ENCODE data around the gene SHC2. TPM values are rescaled to one million over a fixed set of nuclear protein-coding genes. Genes with fewer than 3 reads are reported as not detected.

SHC2 gene
- total and polyA plus RNA-seq, 2 experiments from 2014 or later: 2.2 to 4.6 TPM

DNA sequence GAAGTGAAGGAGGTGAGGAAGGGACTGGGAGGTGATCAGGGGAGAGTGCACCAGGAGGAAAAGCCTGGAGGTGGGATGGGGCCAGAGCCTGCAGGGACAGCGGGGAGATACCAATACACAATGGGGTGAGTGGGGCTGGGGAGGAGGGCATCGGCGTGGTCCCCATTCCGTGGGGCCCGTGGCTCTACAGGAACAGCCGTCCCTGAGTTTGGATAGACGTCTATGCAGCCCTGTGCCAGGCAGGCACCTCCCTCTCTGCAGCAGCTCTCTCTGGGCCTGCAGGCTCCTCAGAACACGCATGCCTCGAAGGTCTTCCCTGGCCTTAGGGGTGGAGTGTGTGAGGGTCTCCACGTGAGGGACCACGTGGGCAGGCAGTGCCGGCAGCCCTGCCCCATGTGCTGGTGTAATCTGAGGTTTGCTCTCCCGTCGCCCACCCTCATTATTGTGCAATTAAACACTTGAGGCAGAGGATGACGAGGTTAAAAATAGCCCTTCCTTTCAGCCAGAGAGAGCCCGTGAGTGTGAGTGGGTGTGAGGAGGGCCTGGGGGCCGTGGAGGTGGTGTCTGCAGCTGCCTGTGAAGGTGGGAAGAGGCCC is 68.4 kb downstream of the SHC2 start (continued):
- TF ChIP-seq, protein P1, sequence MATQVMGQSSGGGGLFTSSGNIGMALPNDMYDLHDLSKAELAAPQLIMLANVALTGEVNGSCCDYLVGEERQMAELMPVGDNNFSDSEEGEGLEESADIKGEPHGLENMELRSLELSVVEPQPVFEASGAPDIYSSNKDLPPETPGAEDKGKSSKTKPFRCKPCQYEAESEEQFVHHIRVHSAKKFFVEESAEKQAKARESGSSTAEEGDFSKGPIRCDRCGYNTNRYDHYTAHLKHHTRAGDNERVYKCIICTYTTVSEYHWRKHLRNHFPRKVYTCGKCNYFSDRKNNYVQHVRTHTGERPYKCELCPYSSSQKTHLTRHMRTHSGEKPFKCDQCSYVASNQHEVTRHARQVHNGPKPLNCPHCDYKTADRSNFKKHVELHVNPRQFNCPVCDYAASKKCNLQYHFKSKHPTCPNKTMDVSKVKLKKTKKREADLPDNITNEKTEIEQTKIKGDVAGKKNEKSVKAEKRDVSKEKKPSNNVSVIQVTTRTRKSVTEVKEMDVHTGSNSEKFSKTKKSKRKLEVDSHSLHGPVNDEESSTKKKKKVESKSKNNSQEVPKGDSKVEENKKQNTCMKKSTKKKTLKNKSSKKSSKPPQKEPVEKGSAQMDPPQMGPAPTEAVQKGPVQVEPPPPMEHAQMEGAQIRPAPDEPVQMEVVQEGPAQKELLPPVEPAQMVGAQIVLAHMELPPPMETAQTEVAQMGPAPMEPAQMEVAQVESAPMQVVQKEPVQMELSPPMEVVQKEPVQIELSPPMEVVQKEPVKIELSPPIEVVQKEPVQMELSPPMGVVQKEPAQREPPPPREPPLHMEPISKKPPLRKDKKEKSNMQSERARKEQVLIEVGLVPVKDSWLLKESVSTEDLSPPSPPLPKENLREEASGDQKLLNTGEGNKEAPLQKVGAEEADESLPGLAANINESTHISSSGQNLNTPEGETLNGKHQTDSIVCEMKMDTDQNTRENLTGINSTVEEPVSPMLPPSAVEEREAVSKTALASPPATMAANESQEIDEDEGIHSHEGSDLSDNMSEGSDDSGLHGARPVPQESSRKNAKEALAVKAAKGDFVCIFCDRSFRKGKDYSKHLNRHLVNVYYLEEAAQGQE (IDR thresholded peaks at IDR 0.05; ENCODE audit: unreplicated experiment): no peak
- no peak for TF ChIP-seq ZNF114 (CRISPR knock-in tag; IDR thresholded peaks at IDR 0.05)

DNA sequence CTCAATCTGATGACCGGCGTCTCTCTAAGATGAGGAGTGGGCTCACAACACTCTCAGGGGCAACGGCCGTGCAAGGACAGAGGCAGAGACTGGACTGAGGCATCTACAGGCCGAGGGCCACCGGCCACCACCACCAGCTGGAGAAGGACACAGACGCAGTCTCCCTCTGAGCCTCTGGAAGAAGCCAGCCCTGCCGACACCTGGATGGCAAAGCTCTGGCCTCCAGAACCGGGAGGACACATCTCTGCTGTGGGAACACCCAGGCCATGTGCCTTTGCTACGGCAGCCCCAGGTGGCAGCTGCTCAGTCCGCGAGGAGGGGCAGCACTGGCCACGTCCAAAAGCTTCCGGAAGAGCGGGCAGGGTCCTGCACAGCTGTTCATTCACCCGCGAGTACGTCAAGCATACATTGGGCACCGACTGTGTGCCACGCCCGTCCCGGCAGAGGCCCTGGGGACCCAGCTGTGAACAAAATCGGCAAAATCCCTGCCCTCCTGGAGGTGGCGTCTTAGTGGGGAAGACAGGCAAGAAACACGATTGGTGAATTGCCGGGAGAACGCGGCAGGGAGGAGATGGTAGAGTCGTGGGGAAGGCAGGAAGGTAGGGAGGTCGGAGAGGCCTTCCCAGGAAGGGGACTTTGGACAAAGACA is 69.0 kb downstream of the SHC2 start:
- H3K36me3 Mint-ChIP-seq (ENCODE audit: low read depth): peaks cover 14% of the 10 kb centered on the region
- Histone ChIP-seq H3K4me1 (ENCODE audit: insufficient read depth) (0 out of 2 replicates have a peak, but pooled peaks cover 3% of the 10 kb centered on the region), H3K27ac (ENCODE audit: low read depth) (no peak overlapping the region), H3K4me2 (no peak overlapping the region), H3K79me2 (replicated peaks; ENCODE audit: insufficient read depth) (no peaks in the 10 kb centered on the region), H3F3A (replicated peaks; ENCODE audit: low read depth) (peaks cover 6% of the 10 kb centered on the region), H4K20me1 (replicated peaks; ENCODE audit: insufficient read depth) (no peaks in the 10 kb centered on the region), H3K4me3 (no peak overlapping the region), H3K9me2 (ENCODE audit: insufficient read depth) (0 out of 2 replicates have a peak, but pooled peaks cover 5% of the 10 kb centered on the region), H3K27me3 (ENCODE audit: insufficient read depth) (no peaks in the 10 kb centered on the region), H2AFZ (no peak overlapping the region), H3K36me3 (ENCODE audit: insufficient read depth) (no peaks in the 10 kb centered on the region)
- peaks cover 28% of the 10 kb centered on the region for H3K27me3 Mint-ChIP-seq (ENCODE audit: insufficient read depth, low read depth, poor library complexity)
- no peak for TF ChIP-seq CREB1 (CRISPR knock-in tag; IDR thresholded peaks at IDR 0.05; ENCODE audit: low read depth)
- no peak for TF ChIP-seq EZH2 (IDR thresholded peaks at IDR 0.05; ENCODE audit: low read depth, unreplicated experiment)
- TF ChIP-seq, protein P2, sequence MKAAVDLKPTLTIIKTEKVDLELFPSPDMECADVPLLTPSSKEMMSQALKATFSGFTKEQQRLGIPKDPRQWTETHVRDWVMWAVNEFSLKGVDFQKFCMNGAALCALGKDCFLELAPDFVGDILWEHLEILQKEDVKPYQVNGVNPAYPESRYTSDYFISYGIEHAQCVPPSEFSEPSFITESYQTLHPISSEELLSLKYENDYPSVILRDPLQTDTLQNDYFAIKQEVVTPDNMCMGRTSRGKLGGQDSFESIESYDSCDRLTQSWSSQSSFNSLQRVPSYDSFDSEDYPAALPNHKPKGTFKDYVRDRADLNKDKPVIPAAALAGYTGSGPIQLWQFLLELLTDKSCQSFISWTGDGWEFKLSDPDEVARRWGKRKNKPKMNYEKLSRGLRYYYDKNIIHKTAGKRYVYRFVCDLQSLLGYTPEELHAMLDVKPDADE (IDR thresholded peaks at IDR 0.05): no peak
- TF ChIP-seq STAT1 (IDR thresholded peaks at IDR 0.05; ENCODE audit: unreplicated experiment): no peak
- no peak for TF ChIP-seq JUNB (IDR thresholded peaks at IDR 0.05; ENCODE audit: unreplicated experiment)
- TF ChIP-seq, protein P3, sequence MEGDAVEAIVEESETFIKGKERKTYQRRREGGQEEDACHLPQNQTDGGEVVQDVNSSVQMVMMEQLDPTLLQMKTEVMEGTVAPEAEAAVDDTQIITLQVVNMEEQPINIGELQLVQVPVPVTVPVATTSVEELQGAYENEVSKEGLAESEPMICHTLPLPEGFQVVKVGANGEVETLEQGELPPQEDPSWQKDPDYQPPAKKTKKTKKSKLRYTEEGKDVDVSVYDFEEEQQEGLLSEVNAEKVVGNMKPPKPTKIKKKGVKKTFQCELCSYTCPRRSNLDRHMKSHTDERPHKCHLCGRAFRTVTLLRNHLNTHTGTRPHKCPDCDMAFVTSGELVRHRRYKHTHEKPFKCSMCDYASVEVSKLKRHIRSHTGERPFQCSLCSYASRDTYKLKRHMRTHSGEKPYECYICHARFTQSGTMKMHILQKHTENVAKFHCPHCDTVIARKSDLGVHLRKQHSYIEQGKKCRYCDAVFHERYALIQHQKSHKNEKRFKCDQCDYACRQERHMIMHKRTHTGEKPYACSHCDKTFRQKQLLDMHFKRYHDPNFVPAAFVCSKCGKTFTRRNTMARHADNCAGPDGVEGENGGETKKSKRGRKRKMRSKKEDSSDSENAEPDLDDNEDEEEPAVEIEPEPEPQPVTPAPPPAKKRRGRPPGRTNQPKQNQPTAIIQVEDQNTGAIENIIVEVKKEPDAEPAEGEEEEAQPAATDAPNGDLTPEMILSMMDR (conservative IDR thresholded peaks at IDR 0.05; ENCODE audit: low read depth in 2 of 2): peak in 1 of 2 experiments; percentile 18; a peak in 1 of 4 replicates
- no peak for TF ChIP-seq POLR2AphosphoS5 (IDR thresholded peaks at IDR 0.05; ENCODE audit: low read depth)
- DNase-seq (ENCODE audit: low spot score) (no peak), ATAC-seq (no peak)
- peaks cover 46% of the 10 kb centered on the region for H3K9me3 Mint-ChIP-seq
- no peak overlapping the region for H3K4me3 Mint-ChIP-seq
- no peak overlapping the region for H3K27ac Mint-ChIP-seq
- H3K4me1 Mint-ChIP-seq: peaks cover 12% of the 10 kb centered on the region

All from GM23338 (cell line).